GM18517 (cell line): Measurements from ENCODE around the gene THSD7A.
"Not testable (repeated sequence)": the region's sequence is repeated elsewhere in the genome, so short reads cannot be mapped to it uniquely, and the experiment has no call there.

Source experiments
- ATAC-seq: cut with Tn5 transposase; IDR thresholded peaks from one replicate; pipeline ENCODE4 v1.9.1; 2021; ENCODE audit warnings: mild to moderate bottlenecking, moderate library complexity; ENCODE audit not compliant: unreplicated experiment

The THSD7A gene

GRCh38 chr7:11527707-11528106, 304.3 kb downstream of the THSD7A start:
- ATAC-seq = no peak

GRCh38 chr7:11524476-11525397, 307.3 kb downstream of the THSD7A start:
- no peak for ATAC-seq

DNA sequence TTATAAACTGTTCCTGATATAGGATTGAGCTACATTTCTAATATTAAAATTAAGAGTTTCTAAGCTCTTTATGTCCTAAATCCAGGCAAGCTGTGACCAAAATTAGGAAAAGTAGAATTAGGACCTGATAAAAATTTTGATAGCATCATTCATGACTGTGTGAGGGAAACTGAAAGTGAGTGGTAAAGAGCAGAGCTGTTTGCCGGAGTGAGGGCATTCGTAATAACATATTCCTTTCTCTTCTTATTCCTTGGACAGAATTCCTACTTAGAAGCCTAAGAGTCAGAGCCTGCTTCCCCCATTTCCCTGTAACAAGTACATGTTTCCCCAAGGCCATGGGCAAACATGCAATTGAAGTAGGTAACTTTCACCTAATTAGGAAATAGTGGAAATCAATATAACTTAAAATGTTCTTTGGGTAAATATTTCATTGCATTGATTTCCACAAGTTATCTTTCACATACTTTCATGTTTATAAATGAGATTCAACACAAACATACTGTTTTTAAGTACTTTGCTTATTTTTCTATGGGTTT, 310.0 kb downstream of the THSD7A start:
- ATAC-seq = not testable (repeated sequence)

- no peak for ATAC-seq
These were observed 314.1 kb downstream of the THSD7A start for GRCh38 chr7:11517853-11518252.

- no peak for ATAC-seq
These were observed 315.7 kb downstream of the THSD7A start for GRCh38 chr7:11516328-11516727.

DNA sequence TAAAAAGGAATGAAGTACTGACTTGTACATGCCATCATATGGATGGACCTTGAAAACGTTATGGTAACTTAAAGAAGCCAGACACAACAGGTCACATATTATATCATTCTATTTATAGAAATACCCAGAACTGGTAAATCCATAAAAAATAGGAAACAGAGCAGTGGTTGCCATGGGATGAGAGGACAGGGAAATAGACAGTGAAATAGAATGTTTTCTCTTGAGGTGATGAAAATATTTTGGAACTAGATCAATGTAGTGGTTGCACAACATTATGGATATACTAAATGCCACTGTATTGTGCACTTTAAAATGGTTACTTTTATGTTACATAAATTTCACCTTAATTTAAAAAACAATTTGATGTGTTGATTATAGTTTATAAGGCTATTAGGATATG, 318.5 kb downstream of the THSD7A start:
- ATAC-seq = no peak

DNA sequence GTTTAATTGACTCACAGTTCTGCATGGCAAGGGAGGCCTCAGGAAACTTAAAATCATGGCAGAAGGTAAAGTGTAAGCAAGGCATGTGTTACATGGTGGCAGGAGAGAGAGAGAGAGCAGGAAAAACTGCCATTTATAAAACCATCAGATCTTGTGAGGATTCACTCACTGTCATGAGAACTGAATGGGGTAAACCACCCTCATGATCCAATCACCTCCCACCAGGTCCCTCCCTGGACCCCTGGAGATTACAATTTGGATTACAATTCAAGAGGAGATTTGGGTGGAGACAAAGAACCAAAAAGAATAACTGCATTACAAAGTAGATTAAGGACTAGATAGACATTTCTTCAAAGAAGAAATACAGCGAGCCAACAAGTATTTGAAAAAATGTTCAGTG, 324.1 kb downstream of the THSD7A start:
- no peak for ATAC-seq

GRCh38 chr7:11506417-11506816, 325.6 kb downstream of the THSD7A start:
- ATAC-seq = no peak

GRCh38 chr7:11505471-11505985, 326.5 kb downstream of the THSD7A start:
- no peak for ATAC-seq

DNA sequence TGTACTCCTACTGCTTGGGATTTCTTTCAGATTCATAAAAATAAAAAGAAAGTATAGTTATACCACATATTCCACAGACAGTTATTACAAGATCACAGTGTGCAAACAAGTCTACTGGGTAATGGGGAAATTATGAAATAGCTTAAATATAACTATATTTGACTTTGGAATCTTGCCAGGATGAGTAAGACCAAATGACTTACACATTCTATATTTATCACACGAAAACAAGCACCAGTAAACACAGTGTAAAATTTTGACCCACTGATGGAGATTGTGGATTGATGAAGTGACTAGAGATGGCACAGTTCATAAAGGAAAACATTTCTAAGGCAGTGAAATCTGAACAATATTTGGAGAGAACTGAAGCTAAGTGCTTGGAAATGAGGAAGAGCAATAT, 339.7 kb downstream of the THSD7A start:
- no peak for ATAC-seq

DNA sequence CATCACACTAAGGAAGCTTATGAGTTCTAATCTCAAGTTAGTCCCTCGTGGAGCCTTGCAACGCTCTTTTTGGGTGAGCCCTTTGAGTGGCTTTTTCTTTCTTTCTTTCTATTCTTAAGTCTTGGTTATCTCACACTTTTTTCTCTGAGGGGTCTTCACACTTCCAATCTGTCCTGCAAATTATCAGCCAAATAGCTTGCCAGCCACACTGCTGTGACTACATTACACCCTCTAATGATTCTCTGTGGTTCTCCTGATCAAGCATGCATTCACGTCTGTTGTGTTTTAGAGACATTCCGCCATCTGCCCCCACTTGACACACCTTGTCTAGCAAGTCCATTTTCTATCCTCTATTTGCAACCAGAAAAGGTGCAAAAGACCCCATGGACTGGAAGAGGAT, 340.2 kb downstream of the THSD7A start:
- no peak for ATAC-seq

DNA sequence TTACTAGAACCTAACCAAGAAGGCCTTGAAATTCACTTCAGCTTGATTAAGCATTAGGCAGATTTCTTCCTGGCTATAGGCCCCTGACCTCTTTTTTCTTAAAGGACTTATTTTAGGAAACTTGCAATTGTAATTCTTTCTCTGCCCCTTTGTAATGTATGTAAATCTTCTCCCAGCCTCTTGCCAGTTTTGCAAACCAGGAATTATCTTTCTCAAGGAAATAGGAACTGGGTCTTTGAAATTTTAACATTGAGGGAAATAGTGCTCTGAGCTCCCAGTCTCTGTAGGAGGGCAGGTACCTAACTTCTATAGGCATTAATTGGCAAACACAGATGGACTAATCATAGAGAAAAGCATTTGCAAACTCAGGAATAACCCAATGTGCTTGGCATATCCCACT, 342.7 kb downstream of the THSD7A start:
- no peak for ATAC-seq

- ATAC-seq = no peak
These were observed 345.7 kb downstream of the THSD7A start for GRCh38 chr7:11486271-11486670.

DNA sequence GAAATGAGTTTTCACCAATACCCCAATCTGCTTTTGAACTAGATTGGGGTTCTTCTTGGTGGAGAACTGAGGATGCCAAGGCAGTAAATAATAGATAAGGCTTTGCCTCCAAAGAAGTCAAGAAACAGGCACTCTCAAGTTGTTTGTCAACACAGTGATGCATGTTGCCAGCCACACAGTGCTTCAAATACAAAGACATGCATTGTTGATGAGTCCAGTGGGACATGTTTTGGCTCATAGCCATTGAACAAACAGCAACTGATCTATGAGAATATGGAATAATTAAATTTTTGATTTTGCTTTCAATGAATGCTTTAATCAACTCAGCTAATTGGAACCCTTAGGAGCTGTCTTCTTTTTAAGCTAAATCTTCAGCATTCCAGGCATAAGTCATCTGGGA, 346.4 kb downstream of the THSD7A start:
- ATAC-seq = no peak

DNA sequence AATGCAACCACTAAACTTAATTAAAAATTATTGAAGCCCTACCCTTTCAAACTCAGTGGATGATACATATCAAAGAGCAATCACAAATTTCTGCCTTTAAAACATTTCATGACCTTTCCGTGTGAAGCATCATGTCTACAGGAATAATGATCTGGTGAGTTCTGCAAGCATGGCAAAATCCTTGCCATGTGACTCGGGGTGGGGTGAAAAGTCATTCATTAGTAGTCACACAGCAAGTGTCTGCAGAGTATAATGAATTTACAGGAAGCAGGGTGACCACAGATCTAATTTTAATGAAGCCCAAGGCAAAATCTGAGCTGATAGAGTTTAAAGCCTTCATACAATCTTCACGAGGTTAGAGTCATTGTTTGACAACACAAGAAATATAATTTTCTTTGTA, 351.9 kb downstream of the THSD7A start:
- ATAC-seq = no peak

GRCh38 chr7:11478882-11479281, 353.1 kb downstream of the THSD7A start:
- no peak for ATAC-seq

DNA sequence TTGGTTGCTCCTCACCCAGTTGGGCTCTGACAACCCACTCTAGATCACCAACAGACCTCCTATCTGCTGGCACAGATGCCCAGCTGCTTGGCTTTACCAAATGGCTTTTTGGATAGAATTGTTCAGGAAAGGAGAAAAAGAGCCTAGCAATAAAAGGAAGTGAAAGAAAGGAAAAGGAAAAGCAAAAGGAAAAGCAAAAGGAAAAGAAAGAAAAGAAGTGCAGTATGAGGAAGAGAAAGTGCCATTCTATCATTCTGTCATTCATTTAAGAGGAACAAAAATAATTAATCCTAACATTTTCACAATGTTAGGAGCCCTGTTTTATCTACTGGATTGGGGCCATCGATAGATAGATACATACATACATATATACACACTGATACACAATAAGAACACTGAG, 353.6 kb downstream of the THSD7A start:
- ATAC-seq = no peak

- no peak for ATAC-seq
These were observed 357.0 kb downstream of the THSD7A start for GRCh38 chr7:11474902-11475585.

DNA sequence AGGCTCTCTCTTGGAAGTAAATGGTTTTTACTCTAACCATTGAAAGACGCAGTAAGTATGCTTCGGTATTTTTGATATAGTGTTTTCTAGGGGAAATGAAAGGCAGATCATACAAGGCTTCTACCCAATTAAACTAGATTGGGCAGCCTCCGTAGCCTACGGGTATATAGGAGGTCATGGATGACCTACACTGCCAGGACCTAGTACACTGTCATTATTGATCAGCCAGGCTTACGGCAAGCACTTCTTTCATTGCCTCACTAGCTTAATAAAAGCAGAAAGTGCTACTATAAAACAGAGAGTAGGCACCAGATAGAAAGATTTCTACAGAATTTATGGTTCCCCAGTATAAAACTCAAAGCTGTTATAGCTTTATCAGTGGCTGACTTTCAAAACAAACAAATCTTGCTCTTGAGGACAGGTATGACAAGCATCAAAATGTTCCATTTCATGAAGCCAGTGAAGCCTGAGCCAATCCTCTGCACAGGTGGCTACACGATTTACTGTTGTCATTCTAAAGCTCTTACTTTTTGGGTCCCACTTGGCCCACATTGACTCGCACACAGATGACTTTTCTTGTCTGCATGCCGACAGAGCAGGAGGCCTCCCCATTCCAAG, 358.1 kb downstream of the THSD7A start:
- no peak for ATAC-seq

- no peak for ATAC-seq
These were observed 358.8 kb downstream of the THSD7A start for GRCh38 chr7:11473220-11473619.

- no peak for ATAC-seq
These were observed 359.4 kb downstream of the THSD7A start for GRCh38 chr7:11472646-11473045.
